GM12878 (cell line): ENCODE data around the gene PRDM16. TPM values are rescaled to one million over a fixed set of nuclear protein-coding genes. Genes with fewer than 3 reads are reported as not detected.

Experiments used
- ATAC-seq: fragments of 200-7000 bp; cut with Tn5 transposase; 3 replicates; pipeline ENCODE4 v1.9.1; 2020; ENCODE audit warnings: mild to moderate bottlenecking, moderate library complexity
- BruUV-seq: library from RNA; stranded (reverse); fragments of 400-500 nt; replicated peaks from 2 replicates; lab custom pipeline; 2021; lab: Mats Ljungman, UMichigan
- CTCF ChIA-PET: fragments of 300-600 bp; sonication (Branson Sonifier 250); formaldehyde crosslinking; extraction: SDS; loops from one replicate; lab custom pipeline; 2021; ENCODE audit warnings: inconsistent platforms; lab: Yijun Ruan, JAX
- POLR2A ChIA-PET: fragments of 350-600 bp; formaldehyde crosslinking; extraction: SDS; loops from one replicate; lab custom pipeline; 2021; ENCODE audit warnings: inconsistent platforms; lab: Charles Lee
- RAD21 ChIA-PET: fragments of 300-600 bp; sonication (Branson Sonifier 250); formaldehyde crosslinking; loops from one replicate; lab custom pipeline; 2023; ENCODE audit warnings: antibody characterized with exemption; ENCODE audit not compliant: unreplicated experiment; lab: Charles Lee
- SMC1A ChIA-PET: fragments of 300-600 bp; sonication (Branson Sonifier 250); formaldehyde crosslinking; loops from one replicate; lab custom pipeline; 2023; ENCODE audit not compliant: unreplicated experiment, uncharacterized antibody; lab: Charles Lee
- DNase-seq: peaks from one replicate; pipeline ENCODE4 v3.0.0-alpha.2; 2011; ENCODE audit warnings: low read depth, low spot score
- FAIRE-seq: peaks from 3 replicates; lab custom pipeline; 2011; peaks lifted over from hg19 to GRCh38; lab: Jason Lieb, UNC
- H2AFZ ChIP-seq: 2 replicates; pipeline ENCODE4 v1.6.0; 2011; ENCODE audit warnings: low read depth, low read length, control low read depth; ENCODE audit not compliant: control insufficient read depth
- H3K27ac ChIP-seq: 2 replicates; pipeline ENCODE4 v1.5.1; 2011; ENCODE audit warnings: control low read depth; ENCODE audit not compliant: control insufficient read depth, insufficient read depth
- H3K27me3 ChIP-seq, 2 experiments: replicated peaks in 1 of 2; 2 replicates each; pipeline versions ENCODE4 v1.6.0 to v1.6.1; 2011; ENCODE audit warnings: low read length in 1 of 2; ENCODE audit not compliant: control insufficient read depth in 2 of 2, insufficient read depth in 2 of 2
- H3K36me3 ChIP-seq, 2 experiments: 2 replicates each; pipeline ENCODE4 v1.5.1; 2011; ENCODE audit warnings: low read length in 1 of 2; ENCODE audit not compliant: control insufficient read depth in 2 of 2, insufficient read depth in 2 of 2
- H3K4me1 ChIP-seq: 2 replicates; pipeline ENCODE4 v1.6.1; 2011; ENCODE audit warnings: mild to moderate bottlenecking, low read length, moderate library complexity, mixed read lengths; ENCODE audit not compliant: control insufficient read depth, insufficient read depth
- H3K4me2 ChIP-seq: 2 replicates; pipeline ENCODE4 v1.6.0; 2011; ENCODE audit warnings: control low read depth; ENCODE audit not compliant: control insufficient read depth, insufficient read depth
- H3K4me3 ChIP-seq: fragments of 200-600 bp; sonication (generic); 2 replicates; pipeline ENCODE4 v1.5.1; 2016
- H3K79me2 ChIP-seq: 2 replicates; pipeline ENCODE4 v1.6.0; 2011; ENCODE audit warnings: low read length; ENCODE audit not compliant: control insufficient read depth, insufficient read depth
- H3K9ac ChIP-seq: 2 replicates; pipeline ENCODE4 v1.8.0; 2011; ENCODE audit warnings: low read length, control low read depth, mixed read lengths; ENCODE audit not compliant: control insufficient read depth, insufficient read depth
- H3K9me3 ChIP-seq: replicated peaks from 3 replicates; pipeline ENCODE4 v1.5.1; 2011; ENCODE audit warnings: mild to moderate bottlenecking, low read length; ENCODE audit not compliant: control insufficient read depth, insufficient read depth
- H4K20me1 ChIP-seq: 2 replicates; pipeline ENCODE4 v1.6.0; 2011; ENCODE audit not compliant: control insufficient read depth, insufficient read depth
- BMI1 ChIP-seq: fragments of 450-650 bp; IDR thresholded peaks from 2 replicates; pipeline ENCODE4 v1.6.1; 2016; ENCODE audit warnings: mild to moderate bottlenecking, moderate library complexity, borderline replicate concordance
- CBX5 ChIP-seq: sonication (generic); IDR thresholded peaks from 2 replicates; pipeline ENCODE4 v1.6.1; 2016; ENCODE audit warnings: low read depth, moderate library complexity, mild to moderate bottlenecking, inconsistent platforms
- CUX1 ChIP-seq: IDR thresholded peaks from 2 replicates; pipeline ENCODE4 v1.6.1; 2012; ENCODE audit warnings: improper control_type of control experiment, low read depth, low read length; ENCODE audit not compliant: insufficient replicate concordance
- POU2F2 ChIP-seq: IDR thresholded peaks from 3 replicates; pipeline ENCODE4 v1.6.1; 2011; ENCODE audit warnings: low read depth, mild to moderate bottlenecking, low read length, borderline replicate concordance
- SMAD1 ChIP-seq: fragments of 450-650 bp; IDR thresholded peaks from 2 replicates; pipeline ENCODE4 v1.6.1; 2018; ENCODE audit warnings: mild to moderate bottlenecking, low read depth; ENCODE audit not compliant: partially characterized antibody
- SMAD5 ChIP-seq: IDR thresholded peaks from 2 replicates; pipeline ENCODE4 v1.6.1; 2016; ENCODE audit warnings: antibody characterized with exemption, low read depth
- SMC3 ChIP-seq: IDR thresholded peaks from 2 replicates; pipeline ENCODE4 v1.6.1; 2011; ENCODE audit warnings: low read length, improper control_type of control experiment, borderline replicate concordance
- SP1 ChIP-seq: IDR thresholded peaks from one replicate; pipeline ENCODE4 v1.6.1; 2011; ENCODE audit warnings: low read depth, low read length
- SRF ChIP-seq, 2 experiments: IDR thresholded peaks; 2 replicates each; pipeline ENCODE4 v1.6.1; 2011; ENCODE audit warnings: low read depth in 2 of 2, low read length in 2 of 2, mild to moderate bottlenecking in 1 of 2, moderate library complexity in 1 of 2
- SUPT20H ChIP-seq: IDR thresholded peaks from 2 replicates; pipeline ENCODE4 v1.6.1; 2011; ENCODE audit warnings: low read depth, mild to moderate bottlenecking, low read length, moderate library complexity, borderline replicate concordance; ENCODE audit not compliant: control insufficient read depth
- TCF3 ChIP-seq: IDR thresholded peaks from 2 replicates; pipeline ENCODE4 v1.6.1; 2012; ENCODE audit warnings: low read depth, mild to moderate bottlenecking, low read length, borderline replicate concordance; ENCODE audit not compliant: insufficient read depth
- ZZZ3 ChIP-seq: IDR thresholded peaks from 2 replicates; pipeline ENCODE4 v1.6.1; 2011; ENCODE audit warnings: low read depth; ENCODE audit not compliant: control insufficient read depth, insufficient read length
- WGBS: methylation state at CpG from one replicate; pipeline ENCODE4 v1.1.6; 2016; ENCODE audit warnings: low lambda C conversion rate; ENCODE audit not compliant: insufficient replicate concordance, insufficient coverage; ENCODE audit errors: missing lambda C conversion rate; 5-methylcytosine and 5-hydroxymethylcytosine counted together
- in situ Hi-C: fragments of 300-500 bp; cut with MboI; formaldehyde crosslinking; loops from 9 replicates; pipeline ENCODE4 v1.14.3; 2018; ENCODE audit warnings: mixed read lengths
- intact Hi-C: fragments of 100-400 bp; cut with micrococcal nuclease; formaldehyde crosslinking; loops from one replicate; pipeline ENCODE4 v1.14.2; 2022; ENCODE audit not compliant: unreplicated experiment
- polyA plus RNA-seq, 11 experiments: library from polyadenylated mRNA; depleted of rRNA in 4 of 11; unstranded in 6 of 11; stranded (reverse) in 5 of 11; fragments of >200 nt; fragmentation: Nextera tagmentation in 4 of 11; fragmentation: Illumina TruSeq in 1 of 11; extraction: Ambion mirVana in 4 of 11; extraction: Trizol in 1 of 11; gene quantifications; 1 replicate in 1 of 11; 2 replicates in 10 of 11; pipeline versions ENCODE4 v1.2.1 to v1.2.3, GENCODE V29; 2011 to 2016; ENCODE audit warnings: inconsistent platforms in 2 of 11, missing spikeins in 2 of 11, low read depth in 1 of 11
- total RNA-seq, 4 experiments: library from RNA; depleted of rRNA in 3 of 4; stranded (reverse); fragments of >200 nt in 3 of 4; fragmentation: Illumina TruSeq in 1 of 4; extraction: Trizol in 1 of 4; gene quantifications; 2 replicates each; pipeline versions ENCODE4 v1.2.1 to v1.2.3, GENCODE V29; 2013 to 2021
- TF ChIP-seq, protein P1 (sequence below): fragments of 450-650 bp; IDR thresholded peaks from 2 replicates; pipeline ENCODE4 v1.6.1; 2017; ENCODE audit warnings: mild to moderate bottlenecking, moderate library complexity

Gene PRDM16
- total and polyA plus RNA-seq, 10 of the 15 experiments (the other 5 are each of a cell fraction or from before 2014, with no cell fraction given), result 0.03 TPM; not detected in 9

DNA sequence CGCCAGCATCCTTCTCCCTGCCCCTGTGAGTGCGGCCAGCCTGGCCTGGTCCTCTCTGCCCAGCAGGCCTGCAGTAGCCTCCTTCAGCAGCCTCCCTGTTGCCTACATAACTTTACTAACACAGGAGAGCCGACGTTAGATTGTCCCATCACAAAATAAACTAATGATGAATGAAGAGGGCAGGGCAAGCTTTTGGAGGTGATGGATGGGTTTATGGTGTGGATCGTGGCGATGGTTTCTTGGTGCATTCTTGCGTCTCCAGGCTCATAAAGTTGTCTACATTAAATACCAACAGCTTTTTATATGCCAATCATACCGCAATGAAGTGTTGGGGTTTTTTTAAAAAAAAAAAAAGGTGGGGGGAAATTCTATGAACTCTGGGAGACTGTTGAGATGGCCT is 164.5 kb downstream of the PRDM16 start (continued):
- TF ChIP-seq CUX1 (no peak), TCF3 (no peak)
- TF ChIP-seq, all 136 proteins: peak for 0

GRCh38 chr1:3234281-3234680 is 165.3 kb downstream of the PRDM16 start:
- TF ChIP-seq, protein P1, sequence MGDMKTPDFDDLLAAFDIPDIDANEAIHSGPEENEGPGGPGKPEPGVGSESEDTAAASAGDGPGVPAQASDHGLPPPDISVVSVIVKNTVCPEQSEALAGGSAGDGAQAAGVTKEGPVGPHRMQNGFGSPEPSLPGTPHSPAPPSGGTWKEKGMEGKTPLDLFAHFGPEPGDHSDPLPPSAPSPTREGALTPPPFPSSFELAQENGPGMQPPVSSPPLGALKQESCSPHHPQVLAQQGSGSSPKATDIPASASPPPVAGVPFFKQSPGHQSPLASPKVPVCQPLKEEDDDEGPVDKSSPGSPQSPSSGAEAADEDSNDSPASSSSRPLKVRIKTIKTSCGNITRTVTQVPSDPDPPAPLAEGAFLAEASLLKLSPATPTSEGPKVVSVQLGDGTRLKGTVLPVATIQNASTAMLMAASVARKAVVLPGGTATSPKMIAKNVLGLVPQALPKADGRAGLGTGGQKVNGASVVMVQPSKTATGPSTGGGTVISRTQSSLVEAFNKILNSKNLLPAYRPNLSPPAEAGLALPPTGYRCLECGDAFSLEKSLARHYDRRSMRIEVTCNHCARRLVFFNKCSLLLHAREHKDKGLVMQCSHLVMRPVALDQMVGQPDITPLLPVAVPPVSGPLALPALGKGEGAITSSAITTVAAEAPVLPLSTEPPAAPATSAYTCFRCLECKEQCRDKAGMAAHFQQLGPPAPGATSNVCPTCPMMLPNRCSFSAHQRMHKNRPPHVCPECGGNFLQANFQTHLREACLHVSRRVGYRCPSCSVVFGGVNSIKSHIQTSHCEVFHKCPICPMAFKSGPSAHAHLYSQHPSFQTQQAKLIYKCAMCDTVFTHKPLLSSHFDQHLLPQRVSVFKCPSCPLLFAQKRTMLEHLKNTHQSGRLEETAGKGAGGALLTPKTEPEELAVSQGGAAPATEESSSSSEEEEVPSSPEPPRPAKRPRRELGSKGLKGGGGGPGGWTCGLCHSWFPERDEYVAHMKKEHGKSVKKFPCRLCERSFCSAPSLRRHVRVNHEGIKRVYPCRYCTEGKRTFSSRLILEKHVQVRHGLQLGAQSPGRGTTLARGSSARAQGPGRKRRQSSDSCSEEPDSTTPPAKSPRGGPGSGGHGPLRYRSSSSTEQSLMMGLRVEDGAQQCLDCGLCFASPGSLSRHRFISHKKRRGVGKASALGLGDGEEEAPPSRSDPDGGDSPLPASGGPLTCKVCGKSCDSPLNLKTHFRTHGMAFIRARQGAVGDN, result no peak
- no peak for TF ChIP-seq SMC3
- no peak for TF ChIP-seq SUPT20H
- no peak for TF ChIP-seq CBX5
- no peak for TF ChIP-seq SP1
- TF ChIP-seq BMI1, result no peak
- no peak for TF ChIP-seq SMAD1
- TF ChIP-seq ZZZ3, result no peak
- TF ChIP-seq SRF (IDR thresholded peaks at IDR 0.05; ENCODE audit: low read depth in 2 of 2, low read length in 2 of 2), result no peak
- no peak for TF ChIP-seq POU2F2
- TF ChIP-seq SMAD5, result no peak
- in situ Hi-C loops (no loop called here), intact Hi-C loops (no loop called here)
- Histone ChIP-seq H2AFZ (no peak overlapping the region), H3K36me3 (no peaks in the 10 kb centered on the region), H3K9me3 (no peaks in the 10 kb centered on the region), H3K27me3 (no peaks in the 10 kb centered on the region), H3K4me2 (no peak overlapping the region), H3K9ac (no peak overlapping the region), H3K4me3 (no peak overlapping the region), H3K27ac (no peak overlapping the region), H3K4me1 (no peaks in the 10 kb centered on the region), H3K79me2 (no peaks in the 10 kb centered on the region), H4K20me1 (no peaks in the 10 kb centered on the region)
- no peak for ATAC-seq
- POLR2A ChIA-PET, result no interaction called here
- RAD21 ChIA-PET, result no interaction called here
- 36% methylated on average over 15 of the region's 15 CpGs for WGBS
- SMC1A ChIA-PET, result no interaction called here
- BruUV-seq, result no TSS peak
- CTCF ChIA-PET, result no interaction called here
- DNase-seq, result no peak
- FAIRE-seq, result no peak
